ENCODE data around the gene TGFA.

TGFA gene

GRCh38 chr2:70461981-70462876, 91.4 kb downstream of the TGFA start:
- FAIRE-seq: no peak

- no peak for FAIRE-seq
These were observed 92.2 kb downstream of the TGFA start for GRCh38 chr2:70461414-70461813.

- no peak for FAIRE-seq
These were observed 93.3 kb downstream of the TGFA start for GRCh38 chr2:70460333-70460732.

GRCh38 chr2:70458661-70459060, 95.0 kb downstream of the TGFA start:
- no peak for FAIRE-seq

GRCh38 chr2:70456585-70457495, 96.8 kb downstream of the TGFA start:
- FAIRE-seq: no peak

- no peak for FAIRE-seq
These were observed 98.6 kb downstream of the TGFA start for GRCh38 chr2:70454936-70455544.

GRCh38 chr2:70450641-70451250, 102.9 kb downstream of the TGFA start:
- no peak for FAIRE-seq

- FAIRE-seq: no peak
These were observed 105.6 kb downstream of the TGFA start for GRCh38 chr2:70448041-70448440.

GRCh38 chr2:70443726-70444125, 109.9 kb downstream of the TGFA start:
- FAIRE-seq: no peak

GRCh38 chr2:70443078-70443465, 110.6 kb downstream of the TGFA start:
- no peak for FAIRE-seq

GRCh38 chr2:70442301-70443077, 111.1 kb downstream of the TGFA start:
- FAIRE-seq: no peak

- FAIRE-seq: no peak
These were observed 113.0 kb downstream of the TGFA start for GRCh38 chr2:70440621-70441020.

GRCh38 chr2:70435138-70435537, 118.5 kb downstream of the TGFA start:
- FAIRE-seq: no peak

- FAIRE-seq: no peak
These were observed 120.3 kb downstream of the TGFA start for GRCh38 chr2:70433315-70433714.

- no peak for FAIRE-seq
These were observed 121.8 kb downstream of the TGFA start for GRCh38 chr2:70431716-70432347.

- no peak for FAIRE-seq
These were observed 127.3 kb downstream of the TGFA start for GRCh38 chr2:70426341-70426740.

- no peak for FAIRE-seq
These were observed 127.8 kb downstream of the TGFA start for GRCh38 chr2:70425682-70426301.

GRCh38 chr2:70420740-70421139, 132.9 kb downstream of the TGFA start:
- FAIRE-seq: no peak

GRCh38 chr2:70420143-70420542, 133.5 kb downstream of the TGFA start:
- FAIRE-seq: no peak

GRCh38 chr2:70418514-70418913, 135.1 kb downstream of the TGFA start:
- no peak for FAIRE-seq

GRCh38 chr2:70417011-70417410, 136.6 kb downstream of the TGFA start:
- no peak for FAIRE-seq

Data from islet of Langerhans (tissue), 1 donor.